HEK293 (cell line): ENCODE data around the gene CFAP47.

Experiments
- TCF7L2 ChIP-seq: IDR thresholded peaks from 2 replicates; pipeline ENCODE4 v1.6.1; 2011; ENCODE audit warnings: low read depth, mild to moderate bottlenecking, inconsistent platforms, low read length, moderate library complexity, borderline replicate concordance
- ZNF274 ChIP-seq, 2 experiments: fragments of 200-500 bp in 1 of 2; fragments of 450-650 bp in 1 of 2; sonication (Bioruptor generic) in 1 of 2; formaldehyde crosslinking in 1 of 2; IDR thresholded peaks; 2 replicates each; pipeline versions ENCODE4 v1.5.1 to v1.6.1; 2014 to 2016; ENCODE audit warnings: borderline replicate concordance in 1 of 2, inconsistent platforms in 1 of 2, low read length in 1 of 2, missing biosample characterization in 1 of 2, missing genetic modification characterization in 1 of 2

DNA sequence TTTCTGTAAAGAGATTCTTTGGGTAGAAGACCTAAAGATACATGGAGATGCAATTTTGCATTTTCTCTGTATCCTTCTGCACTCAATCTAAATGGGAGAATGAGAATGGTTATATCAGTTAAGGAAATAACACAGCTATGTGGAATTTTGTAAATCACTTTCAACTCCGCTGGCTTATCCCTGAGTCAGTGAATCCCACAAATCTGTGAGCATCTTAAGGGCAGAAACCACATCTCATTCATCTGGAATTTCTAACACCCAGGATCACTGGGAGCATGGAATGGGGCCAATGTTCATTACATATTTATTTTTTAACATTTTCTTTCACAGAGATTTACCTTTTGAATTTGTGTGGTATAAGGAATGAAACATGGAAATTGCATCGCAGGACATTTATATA lies 167.8 kb downstream of the CFAP47 start:
- no peak for TF ChIP-seq TCF7L2
- TF ChIP-seq ZNF274 (IDR thresholded peaks at IDR 0.05; ENCODE audit: low read length): no peak
- TF ChIP-seq ZNF274 (tag by site-specific recombination; IDR thresholded peaks at IDR 0.05; ENCODE audit: borderline replicate concordance): no peak
